NCI-H2171 (cell line): ENCODE data around the gene CLCN3.
"Not testable (repeated sequence)": the region's sequence is repeated elsewhere in the genome, so short reads cannot be mapped to it uniquely, and the experiment has no call there.

Source experiments
- DNase-seq: peaks from one replicate; lab custom pipeline; 2025; lab: John Stamatoyannopoulos, UW

The CLCN3 gene

GRCh38 chr4:169618286-169618685 is 2.1 kb upstream of the CLCN3 start:
- DNase-seq, result no peak

DNA sequence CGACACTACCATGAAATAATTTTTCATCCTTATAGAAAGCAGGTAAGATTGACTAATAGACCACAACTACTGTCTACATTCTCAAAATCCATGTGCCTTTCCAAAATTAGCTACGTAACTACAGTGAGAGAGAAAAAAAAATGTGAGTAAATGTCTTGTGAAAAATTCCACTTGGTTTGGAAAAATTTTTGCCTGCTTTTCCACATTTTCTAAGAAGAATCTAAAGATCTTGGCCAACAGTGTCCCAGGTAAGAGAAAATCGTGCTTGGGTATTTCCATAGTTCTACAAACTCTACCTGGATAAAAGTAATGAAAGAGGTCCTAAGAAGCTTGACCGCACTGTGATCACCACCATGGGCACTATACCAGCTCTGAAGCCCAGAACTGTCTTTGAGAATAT is 1.4 kb upstream of the CLCN3 start:
- no peak for DNase-seq

GRCh38 chr4:169619518-169619957 is 840 bp upstream of the CLCN3 start:
- peak; percentile 3 for DNase-seq

DNA sequence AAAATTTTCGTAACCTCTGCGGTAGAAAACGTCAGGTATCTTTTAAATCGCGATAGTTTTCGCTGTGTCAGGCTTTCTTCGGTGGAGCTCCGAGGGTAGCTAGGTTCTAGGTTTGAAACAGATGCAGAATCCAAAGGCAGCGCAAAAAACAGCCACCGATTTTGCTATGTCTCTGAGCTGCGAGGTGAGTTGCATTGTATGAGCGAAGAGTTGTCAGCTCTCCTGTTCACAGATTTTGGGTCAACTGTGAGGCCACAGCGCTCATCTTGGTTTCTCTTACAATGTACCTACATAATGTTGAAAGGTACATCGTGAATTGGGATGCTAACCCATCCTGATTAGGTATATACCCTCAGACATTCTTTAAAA is 486 bp downstream of the CLCN3 start:
- no peak for DNase-seq

DNA sequence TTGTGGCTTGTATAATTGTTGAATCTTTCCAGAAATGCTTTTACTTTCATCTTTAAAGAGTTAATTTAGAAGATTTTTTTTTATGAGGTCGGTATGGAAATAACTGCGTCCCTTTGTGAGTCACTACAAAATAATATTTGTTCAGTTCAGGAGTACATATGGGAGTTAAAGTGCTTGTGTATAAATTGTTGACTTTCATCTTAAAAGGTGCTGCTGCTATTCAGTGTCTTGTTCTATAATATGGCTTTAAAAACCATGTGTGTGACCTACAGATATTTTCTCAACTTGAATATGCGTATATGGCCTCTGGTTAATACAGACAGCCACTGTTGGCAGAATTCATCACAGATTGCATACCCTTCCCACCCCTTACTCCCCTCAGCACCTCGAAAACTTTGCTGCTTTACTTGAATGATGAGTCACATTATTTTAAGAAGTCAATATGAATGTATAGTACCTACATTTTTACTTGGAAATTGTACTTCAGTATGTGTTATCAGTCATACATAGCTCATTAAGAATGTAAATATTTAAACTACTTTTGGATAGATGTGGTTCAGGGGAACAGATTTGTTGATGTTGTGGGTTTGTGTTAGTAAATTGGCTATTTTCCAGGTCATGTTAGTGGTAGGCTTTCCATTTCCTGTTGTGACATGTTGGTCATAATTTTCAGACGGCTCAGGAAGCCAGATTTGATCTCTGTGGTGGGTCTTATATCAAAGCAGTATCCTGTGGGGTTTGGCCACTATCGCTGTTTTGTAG is 1.5 kb downstream of the CLCN3 start:
- DNase-seq, result no peak

- DNase-seq, result no peak
These were observed 2.2 kb downstream of the CLCN3 start for GRCh38 chr4:169622566-169622965.

DNA sequence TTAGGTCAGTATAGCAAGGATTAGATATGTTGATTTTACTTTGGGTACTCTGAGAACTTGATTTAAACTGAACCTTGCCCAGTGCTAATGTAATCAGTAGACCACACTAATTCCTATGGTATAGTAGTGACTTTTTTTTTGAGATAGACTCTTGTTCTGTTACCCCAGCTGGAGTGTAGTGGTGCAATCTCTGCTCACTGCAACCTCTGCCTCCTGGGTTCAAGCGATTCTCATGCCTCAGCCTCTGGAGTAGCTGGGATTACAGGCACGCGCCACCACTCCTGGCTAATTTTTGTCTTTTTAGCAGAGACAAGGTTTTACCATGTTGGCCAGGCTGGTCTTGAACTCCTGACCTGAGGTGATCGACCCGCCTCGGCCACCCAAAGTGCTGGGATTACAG is 3.6 kb downstream of the CLCN3 start:
- not testable (repeated sequence) for DNase-seq

DNA sequence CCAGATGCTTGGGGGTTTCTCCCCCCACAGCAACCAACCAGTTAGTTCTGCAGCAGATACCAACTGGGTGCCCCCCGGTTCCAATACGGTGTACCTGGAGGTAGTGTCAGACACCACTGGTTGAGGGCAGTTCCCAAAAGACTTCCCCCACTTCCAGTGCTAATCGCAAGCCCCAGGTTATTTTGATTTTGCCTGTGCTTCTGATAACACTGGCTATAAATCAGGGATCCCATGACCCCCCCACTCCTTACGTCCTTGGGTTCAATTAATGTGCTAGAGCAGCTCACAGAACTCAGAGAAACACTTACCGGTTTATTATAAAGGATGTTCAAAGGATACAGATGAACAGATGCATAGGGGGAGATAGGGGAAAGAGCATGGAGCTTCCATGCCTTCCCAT is 5.5 kb downstream of the CLCN3 start:
- DNase-seq, result no peak

DNA sequence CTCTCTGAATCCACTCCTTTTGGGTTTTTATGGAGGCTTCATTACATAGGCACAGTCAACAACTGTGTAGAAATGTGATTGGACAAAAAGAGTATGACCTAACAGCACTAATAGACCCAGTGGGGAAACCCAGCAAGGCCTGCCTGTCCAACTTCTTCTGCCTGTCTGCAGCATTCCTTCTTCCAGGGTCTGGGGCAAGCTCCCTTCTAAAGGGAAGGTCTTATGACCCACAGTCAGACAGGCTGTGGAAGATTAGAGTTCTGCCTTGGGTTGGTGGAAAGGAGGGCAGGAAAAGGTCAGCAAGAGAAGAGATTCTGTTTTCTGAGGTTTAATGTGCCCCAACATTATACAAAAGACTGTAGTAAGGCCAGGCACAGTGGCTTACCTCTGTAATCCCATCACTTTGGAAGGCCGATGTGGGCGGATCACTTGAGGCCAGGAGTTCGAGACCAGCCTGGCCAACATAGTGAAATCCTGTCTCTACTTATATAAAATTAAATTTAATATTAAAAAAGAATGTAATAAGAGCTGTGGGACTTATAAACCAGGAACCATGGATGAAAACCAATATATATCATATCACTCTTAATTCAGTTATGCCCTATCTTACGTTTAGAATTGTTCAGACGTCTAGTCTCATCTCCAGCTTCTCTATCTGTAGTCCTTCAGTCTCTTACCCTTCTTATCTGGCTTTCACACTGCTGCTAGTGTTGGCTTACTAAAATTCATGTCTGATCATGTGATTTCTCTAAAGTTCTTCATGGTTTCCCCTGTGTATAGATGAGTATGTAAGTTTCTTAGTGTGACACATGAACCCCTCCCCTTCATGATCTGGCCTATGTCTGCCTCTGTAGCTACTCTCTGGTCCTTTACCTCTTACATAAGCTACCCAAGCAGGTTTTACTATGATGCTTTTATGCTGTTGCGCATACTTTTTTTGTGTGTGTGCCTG is 6.2 kb downstream of the CLCN3 start:
- no peak for DNase-seq

DNA sequence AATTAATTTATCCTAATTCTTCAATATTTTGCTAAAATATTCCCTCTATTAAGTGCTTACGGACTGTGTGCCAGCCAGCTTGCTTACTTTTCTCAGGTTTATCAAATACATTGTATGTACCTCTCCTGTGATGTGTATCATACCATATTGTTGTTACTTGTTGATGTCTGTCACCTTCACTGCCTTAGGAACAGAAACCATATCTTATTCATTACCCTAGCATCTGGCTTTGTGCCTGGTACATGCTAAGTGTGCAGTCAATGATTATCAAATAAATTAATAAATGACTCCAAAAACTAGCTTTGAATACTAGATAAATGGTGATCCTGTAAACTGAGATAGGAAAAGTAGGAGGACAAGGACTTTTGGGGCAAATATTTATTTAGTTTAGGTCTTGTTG is 6.9 kb downstream of the CLCN3 start:
- DNase-seq, result no peak

GRCh38 chr4:169628579-169628978 is 8.2 kb downstream of the CLCN3 start:
- DNase-seq, result no peak

DNA sequence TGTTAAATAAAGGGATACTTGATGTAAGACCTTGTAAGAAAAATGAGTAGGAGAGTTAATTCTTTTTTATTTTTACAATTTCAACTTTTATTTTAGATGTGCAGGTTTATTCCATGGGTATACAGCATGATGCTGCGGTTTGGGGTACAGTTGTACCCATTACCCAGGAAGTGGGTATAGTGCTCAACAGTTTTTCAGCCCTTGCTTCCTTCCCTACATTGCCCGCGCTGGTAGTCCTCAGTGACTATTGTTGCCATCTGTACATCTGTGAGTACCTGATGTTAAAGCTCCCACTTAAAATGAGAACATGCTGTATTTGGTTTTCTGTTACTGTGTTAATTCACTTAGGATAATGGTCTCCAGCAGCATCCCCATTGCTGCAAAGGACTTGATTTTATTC is 9.7 kb downstream of the CLCN3 start:
- DNase-seq, result no peak

GRCh38 chr4:169632896-169633295 is 12.5 kb downstream of the CLCN3 start:
- no peak for DNase-seq

DNA sequence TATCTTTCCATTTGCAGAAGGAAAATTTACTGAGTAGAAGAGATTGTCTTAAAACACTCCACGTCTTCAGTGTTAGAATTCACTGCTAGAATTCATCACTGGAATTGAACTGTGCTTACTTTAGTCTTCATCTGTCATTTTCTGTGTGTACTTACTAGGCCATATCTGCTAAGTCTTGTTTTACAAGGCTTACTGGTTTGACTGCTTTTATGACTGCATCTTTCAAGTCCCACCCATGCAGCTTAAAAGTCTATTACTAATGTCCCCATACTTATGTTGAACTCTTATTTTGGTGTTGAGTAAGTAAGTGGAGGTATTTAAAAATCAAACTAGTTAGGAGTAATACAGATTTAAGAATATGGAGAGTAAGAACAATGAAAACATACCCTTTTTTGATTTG is 14.6 kb downstream of the CLCN3 start:
- DNase-seq, result no peak

DNA sequence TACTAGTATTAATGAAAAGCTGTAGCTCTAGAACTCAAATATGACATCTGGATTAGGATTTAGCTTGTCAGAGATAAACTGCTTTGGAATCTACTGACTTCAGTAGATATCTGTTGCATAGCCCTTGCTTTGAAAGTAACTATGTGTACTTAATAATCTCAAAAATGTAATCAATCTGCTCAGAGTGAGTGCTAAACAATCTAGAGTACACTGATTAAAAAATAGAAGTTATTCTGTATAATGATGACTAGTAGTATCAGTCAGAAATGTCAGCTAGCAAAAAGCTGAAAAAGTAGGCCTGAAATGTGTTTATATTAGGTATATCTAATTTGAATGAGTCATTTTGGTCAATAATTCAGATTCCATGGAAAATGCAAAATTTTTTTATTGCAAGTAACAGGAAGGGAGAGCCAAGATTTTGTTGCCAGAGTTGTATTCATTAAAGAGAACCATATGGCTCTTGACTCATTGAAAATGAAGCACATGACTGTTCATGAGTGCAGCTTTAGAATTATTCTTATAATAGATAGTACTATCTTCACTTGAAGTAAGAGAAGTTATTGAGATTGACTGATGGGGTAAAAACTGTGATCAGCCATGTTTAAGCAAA is 20.0 kb downstream of the CLCN3 start:
- DNase-seq, result no peak

- no peak for DNase-seq
These were observed 24.4 kb downstream of the CLCN3 start for GRCh38 chr4:169644802-169645201.

DNA sequence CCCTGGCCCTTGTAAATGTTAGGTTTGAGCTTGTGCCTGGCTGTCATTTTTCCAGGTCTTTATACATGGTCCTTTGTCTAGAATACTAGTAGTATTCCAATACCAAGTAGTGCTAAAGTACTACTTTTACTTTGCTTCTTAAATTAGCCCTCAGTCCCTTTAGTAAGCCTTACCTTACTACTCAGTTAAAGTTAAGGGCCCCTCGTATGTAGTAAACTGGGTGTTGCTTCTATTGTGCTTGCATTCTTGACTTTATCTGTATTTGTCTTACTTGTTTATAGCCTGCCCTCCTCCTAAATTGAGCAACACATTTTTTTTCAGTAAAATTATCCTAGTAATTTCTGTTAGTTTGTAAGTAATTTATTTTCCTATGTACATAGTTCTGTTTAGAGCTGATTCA is 25.2 kb downstream of the CLCN3 start:
- DNase-seq, result no peak

GRCh38 chr4:169649545-169650226 is 29.3 kb downstream of the CLCN3 start:
- DNase-seq, result no peak

DNA sequence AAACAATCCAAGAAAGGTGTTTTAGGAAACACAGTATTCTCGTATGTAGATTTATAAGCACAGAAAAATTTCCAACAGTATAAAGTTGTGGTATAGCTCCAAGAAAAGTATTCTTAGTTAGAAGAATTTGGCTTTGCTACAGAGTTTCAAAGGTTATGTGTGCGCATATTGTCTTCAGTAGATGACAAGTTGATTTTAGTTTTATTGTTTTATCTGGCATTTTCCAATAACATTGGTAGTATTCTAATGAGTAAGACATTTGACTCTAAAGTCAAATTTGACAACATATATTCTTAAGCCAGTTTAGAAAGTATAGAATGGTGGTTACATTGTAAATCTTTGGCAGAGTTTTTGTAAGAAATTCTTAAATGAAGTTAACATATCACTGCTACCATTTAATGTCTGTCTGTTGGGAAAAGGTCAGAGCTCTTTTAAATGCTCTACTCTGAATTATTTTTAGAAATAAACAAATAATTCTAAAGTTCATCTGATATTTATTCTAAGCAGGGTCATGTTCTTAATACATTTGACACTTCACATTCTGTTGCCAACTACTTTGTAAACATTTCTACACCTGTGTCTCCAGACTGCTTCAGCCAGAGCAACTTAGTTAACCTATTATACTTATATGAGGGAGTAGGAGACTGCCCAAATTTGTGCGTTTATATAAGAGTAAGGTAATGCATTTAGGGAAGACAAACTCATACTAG is 30.0 kb downstream of the CLCN3 start:
- no peak for DNase-seq

DNA sequence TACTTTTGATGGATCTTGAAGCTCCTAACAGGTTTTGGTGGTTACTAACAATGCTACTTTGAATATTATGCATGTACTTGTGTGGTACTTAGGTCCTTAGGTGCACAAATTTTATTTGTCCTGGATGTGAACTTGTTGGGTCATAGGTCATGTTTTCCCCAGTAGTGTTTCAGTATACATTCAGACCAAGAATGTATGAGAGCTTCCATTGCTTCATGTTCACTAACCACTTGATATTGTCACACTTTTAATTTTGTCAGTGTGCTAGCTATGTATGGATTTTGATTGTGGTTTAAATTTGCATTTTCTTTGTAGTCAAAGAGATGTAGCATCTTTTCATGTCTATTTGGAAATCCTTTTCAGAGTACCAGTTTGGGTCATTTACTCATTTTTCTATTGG is 32.2 kb downstream of the CLCN3 start:
- DNase-seq, result no peak

- DNase-seq, result no peak
These were observed 35.0 kb downstream of the CLCN3 start for GRCh38 chr4:169655401-169655800.
